HepG2 (cell line): Measurements from ENCODE around the gene PRPSAP1. TPM values are rescaled to one million over a fixed set of nuclear protein-coding genes. Genes with fewer than 3 reads are reported as not detected.

Source experiments
- BRCA1 ChIP-seq: sonication (generic); formaldehyde crosslinking; IDR thresholded peaks from 2 replicates; pipeline ENCODE4 v1.4.0; 2020; ENCODE audit warnings: missing genetic modification reagents
- CERS6 ChIP-seq: sonication (generic); formaldehyde crosslinking; IDR thresholded peaks from 2 replicates; pipeline ENCODE4 v1.5.0; 2020; ENCODE audit warnings: missing genetic modification reagents
- CHD4 ChIP-seq: fragments of 200-600 bp; sonication (generic); IDR thresholded peaks from 2 replicates; pipeline ENCODE4 v1.7.0; 2017; ENCODE audit warnings: mild to moderate bottlenecking, low read length, borderline replicate concordance
- MAFF ChIP-seq: IDR thresholded peaks from 2 replicates; pipeline ENCODE4 v1.6.1; 2011; ENCODE audit warnings: low read depth, low read length, improper control_type of control experiment
- MXD1 ChIP-seq: sonication (generic); formaldehyde crosslinking; IDR thresholded peaks from 2 replicates; pipeline ENCODE4 v1.4.0; 2020; ENCODE audit warnings: mild to moderate bottlenecking, missing genetic modification reagents
- NBN ChIP-seq: fragments of 450-650 bp; conservative IDR thresholded peaks from 2 replicates; pipeline ENCODE4 v1.6.1; 2017
- NCOA1 ChIP-seq: sonication (generic); formaldehyde crosslinking; IDR thresholded peaks from 2 replicates; pipeline ENCODE4 v1.9.0; 2021; ENCODE audit warnings: missing genetic modification reagents
- PAF1 ChIP-seq: IDR thresholded peaks from 2 replicates; pipeline ENCODE4 v1.6.1; 2016; ENCODE audit warnings: missing genetic modification reagents, missing compliant biosample characterization
- PAX8 ChIP-seq: sonication (generic); formaldehyde crosslinking; IDR thresholded peaks from 2 replicates; pipeline ENCODE4 v1.8.0; 2022; ENCODE audit warnings: mild to moderate bottlenecking, missing genetic modification reagents, borderline replicate concordance
- REL ChIP-seq: sonication (generic); formaldehyde crosslinking; conservative IDR thresholded peaks from 2 replicates; pipeline ENCODE4 v1.8.0; 2022; ENCODE audit warnings: mild to moderate bottlenecking, missing genetic modification reagents, moderate library complexity
- TOE1 ChIP-seq: sonication (generic); formaldehyde crosslinking; IDR thresholded peaks from 2 replicates; pipeline ENCODE4 v1.4.0; 2020; ENCODE audit warnings: mild to moderate bottlenecking, missing genetic modification reagents
- ZBTB20 ChIP-seq: sonication (generic); formaldehyde crosslinking; IDR thresholded peaks from 2 replicates; pipeline ENCODE4 v1.8.1; 2023; ENCODE audit warnings: missing genetic modification reagents, low read depth, mild to moderate bottlenecking, borderline replicate concordance
- ZBTB42 ChIP-seq: sonication (generic); formaldehyde crosslinking; IDR thresholded peaks from 2 replicates; pipeline ENCODE4 v1.5.0; 2020; ENCODE audit warnings: mild to moderate bottlenecking, missing genetic modification reagents
- ZNF251 ChIP-seq: sonication (generic); formaldehyde crosslinking; IDR thresholded peaks from 2 replicates; pipeline ENCODE4 v1.9.0; 2021; ENCODE audit warnings: mild to moderate bottlenecking, missing genetic modification reagents
- ZNF333 ChIP-seq: sonication (generic); formaldehyde crosslinking; IDR thresholded peaks from 2 replicates; pipeline ENCODE4 v1.4.0; 2020; ENCODE audit warnings: mild to moderate bottlenecking, missing genetic modification reagents, borderline replicate concordance
- ZNF33B ChIP-seq: sonication (generic); formaldehyde crosslinking; IDR thresholded peaks from 2 replicates; pipeline ENCODE4 v1.5.1; 2020; ENCODE audit warnings: mild to moderate bottlenecking, missing genetic modification reagents
- ZNF781 ChIP-seq: sonication (generic); formaldehyde crosslinking; IDR thresholded peaks from 2 replicates; pipeline ENCODE4 v1.5.1; 2020; ENCODE audit warnings: borderline replicate concordance, mild to moderate bottlenecking, missing genetic modification reagents; ENCODE audit errors: not compliant biosample characterization
- ZNF792 ChIP-seq: IDR thresholded peaks from 2 replicates; pipeline ENCODE4 v1.6.1; 2016
- polyA plus RNA-seq, 8 experiments: library from polyadenylated mRNA; depleted of rRNA in 3 of 8; stranded (reverse) in 7 of 8; unstranded in 1 of 8; fragments of >200 nt; fragmentation: Illumina TruSeq in 4 of 8; extraction: Trizol in 4 of 8; gene quantifications; 2 replicates each; pipeline versions ENCODE4 v1.2.1 to v1.2.3, GENCODE V29; 2011 to 2016; ENCODE audit warnings: low read depth in 4 of 8, missing spikeins in 1 of 8, mixed read lengths in 1 of 8; ENCODE audit not compliant: insufficient read depth in 1 of 8
- total RNA-seq, 5 experiments: library from RNA; depleted of rRNA; stranded (reverse); fragments of >200 nt; fragmentation: Illumina TruSeq; extraction: Trizol; gene quantifications; 2 replicates each; pipeline ENCODE4 v1.2.3, GENCODE V29; 2016; ENCODE audit warnings: low read depth in 1 of 5
- TF ChIP-seq, protein P1 (sequence below): sonication (generic); formaldehyde crosslinking; IDR thresholded peaks from 2 replicates; pipeline ENCODE4 v1.4.0; 2020; ENCODE audit warnings: missing genetic modification reagents
- TF ChIP-seq, protein P2 (sequence below): sonication (generic); formaldehyde crosslinking; IDR thresholded peaks from 2 replicates; pipeline ENCODE4 v1.4.0; 2020; ENCODE audit warnings: missing genetic modification reagents, mild to moderate bottlenecking, borderline replicate concordance

PRPSAP1 gene
- total and polyA plus RNA-seq, 2 of the 13 experiments (the other 11 are each of a cell fraction or from before 2014, with no cell fraction given): 91.1 to 314 TPM

- TF ChIP-seq, protein P1, sequence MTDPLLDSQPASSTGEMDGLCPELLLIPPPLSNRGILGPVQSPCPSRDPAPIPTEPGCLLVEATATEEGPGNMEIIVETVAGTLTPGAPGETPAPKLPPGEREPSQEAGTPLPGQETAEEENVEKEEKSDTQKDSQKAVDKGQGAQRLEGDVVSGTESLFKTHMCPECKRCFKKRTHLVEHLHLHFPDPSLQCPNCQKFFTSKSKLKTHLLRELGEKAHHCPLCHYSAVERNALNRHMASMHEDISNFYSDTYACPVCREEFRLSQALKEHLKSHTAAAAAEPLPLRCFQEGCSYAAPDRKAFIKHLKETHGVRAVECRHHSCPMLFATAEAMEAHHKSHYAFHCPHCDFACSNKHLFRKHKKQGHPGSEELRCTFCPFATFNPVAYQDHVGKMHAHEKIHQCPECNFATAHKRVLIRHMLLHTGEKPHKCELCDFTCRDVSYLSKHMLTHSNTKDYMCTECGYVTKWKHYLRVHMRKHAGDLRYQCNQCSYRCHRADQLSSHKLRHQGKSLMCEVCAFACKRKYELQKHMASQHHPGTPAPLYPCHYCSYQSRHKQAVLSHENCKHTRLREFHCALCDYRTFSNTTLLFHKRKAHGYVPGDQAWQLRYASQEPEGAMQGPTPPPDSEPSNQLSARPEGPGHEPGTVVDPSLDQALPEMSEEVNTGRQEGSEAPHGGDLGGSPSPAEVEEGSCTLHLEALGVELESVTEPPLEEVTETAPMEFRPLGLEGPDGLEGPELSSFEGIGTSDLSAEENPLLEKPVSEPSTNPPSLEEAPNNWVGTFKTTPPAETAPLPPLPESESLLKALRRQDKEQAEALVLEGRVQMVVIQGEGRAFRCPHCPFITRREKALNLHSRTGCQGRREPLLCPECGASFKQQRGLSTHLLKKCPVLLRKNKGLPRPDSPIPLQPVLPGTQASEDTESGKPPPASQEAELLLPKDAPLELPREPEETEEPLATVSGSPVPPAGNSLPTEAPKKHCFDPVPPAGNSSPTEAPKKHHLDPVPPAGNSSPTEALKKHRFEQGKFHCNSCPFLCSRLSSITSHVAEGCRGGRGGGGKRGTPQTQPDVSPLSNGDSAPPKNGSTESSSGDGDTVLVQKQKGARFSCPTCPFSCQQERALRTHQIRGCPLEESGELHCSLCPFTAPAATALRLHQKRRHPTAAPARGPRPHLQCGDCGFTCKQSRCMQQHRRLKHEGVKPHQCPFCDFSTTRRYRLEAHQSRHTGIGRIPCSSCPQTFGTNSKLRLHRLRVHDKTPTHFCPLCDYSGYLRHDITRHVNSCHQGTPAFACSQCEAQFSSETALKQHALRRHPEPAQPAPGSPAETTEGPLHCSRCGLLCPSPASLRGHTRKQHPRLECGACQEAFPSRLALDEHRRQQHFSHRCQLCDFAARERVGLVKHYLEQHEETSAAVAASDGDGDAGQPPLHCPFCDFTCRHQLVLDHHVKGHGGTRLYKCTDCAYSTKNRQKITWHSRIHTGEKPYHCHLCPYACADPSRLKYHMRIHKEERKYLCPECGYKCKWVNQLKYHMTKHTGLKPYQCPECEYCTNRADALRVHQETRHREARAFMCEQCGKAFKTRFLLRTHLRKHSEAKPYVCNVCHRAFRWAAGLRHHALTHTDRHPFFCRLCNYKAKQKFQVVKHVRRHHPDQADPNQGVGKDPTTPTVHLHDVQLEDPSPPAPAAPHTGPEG (CRISPR knock-in tag): no peak
- TF ChIP-seq ZNF781 (no peak), BRCA1 (CRISPR knock-in tag) (0 out of 2 replicates have a peak, but pooled peaks have one; percentile 27), NBN (no peak), MAFF (no peak), ZNF792 (CRISPR knock-in tag) (no peak), ZNF33B (CRISPR knock-in tag) (no peak), REL (CRISPR knock-in tag) (peak; percentile 59; the same call in 1 of the 2 replicates), TOE1 (no peak; the same call in 1 of the 2 replicates), PAF1 (CRISPR knock-in tag) (no peak), ZNF333 (CRISPR knock-in tag) (no peak), NCOA1 (no peak), ZBTB42 (CRISPR knock-in tag) (peak; percentile 61; the same call in 1 of the 2 replicates), ZNF251 (no peak), CERS6 (no peak), ZBTB20 (CRISPR knock-in tag) (0 out of 2 replicates have a peak, but pooled peaks have one; percentile 15), CHD4 (peak; percentile 74; the same call in 1 of the 2 replicates), PAX8 (CRISPR knock-in tag) (0 out of 2 replicates have a peak, but pooled peaks have one; percentile 66), MXD1 (peak; percentile 69; the same call in 1 of the 2 replicates)
- TF ChIP-seq, protein P2, sequence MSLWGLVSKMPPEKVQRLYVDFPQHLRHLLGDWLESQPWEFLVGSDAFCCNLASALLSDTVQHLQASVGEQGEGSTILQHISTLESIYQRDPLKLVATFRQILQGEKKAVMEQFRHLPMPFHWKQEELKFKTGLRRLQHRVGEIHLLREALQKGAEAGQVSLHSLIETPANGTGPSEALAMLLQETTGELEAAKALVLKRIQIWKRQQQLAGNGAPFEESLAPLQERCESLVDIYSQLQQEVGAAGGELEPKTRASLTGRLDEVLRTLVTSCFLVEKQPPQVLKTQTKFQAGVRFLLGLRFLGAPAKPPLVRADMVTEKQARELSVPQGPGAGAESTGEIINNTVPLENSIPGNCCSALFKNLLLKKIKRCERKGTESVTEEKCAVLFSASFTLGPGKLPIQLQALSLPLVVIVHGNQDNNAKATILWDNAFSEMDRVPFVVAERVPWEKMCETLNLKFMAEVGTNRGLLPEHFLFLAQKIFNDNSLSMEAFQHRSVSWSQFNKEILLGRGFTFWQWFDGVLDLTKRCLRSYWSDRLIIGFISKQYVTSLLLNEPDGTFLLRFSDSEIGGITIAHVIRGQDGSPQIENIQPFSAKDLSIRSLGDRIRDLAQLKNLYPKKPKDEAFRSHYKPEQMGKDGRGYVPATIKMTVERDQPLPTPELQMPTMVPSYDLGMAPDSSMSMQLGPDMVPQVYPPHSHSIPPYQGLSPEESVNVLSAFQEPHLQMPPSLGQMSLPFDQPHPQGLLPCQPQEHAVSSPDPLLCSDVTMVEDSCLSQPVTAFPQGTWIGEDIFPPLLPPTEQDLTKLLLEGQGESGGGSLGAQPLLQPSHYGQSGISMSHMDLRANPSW: peak; percentile 32
Measured at GRCh38 chr17:76381633-76382350, 28.1 kb upstream of the PRPSAP1 start (continued).
